Measurements from ENCODE around the gene PROK1.
"Not testable (repeated sequence)": the region's sequence is repeated elsewhere in the genome, so short reads cannot be mapped to it uniquely, and the experiment has no call there.

Gene PROK1, protein sequence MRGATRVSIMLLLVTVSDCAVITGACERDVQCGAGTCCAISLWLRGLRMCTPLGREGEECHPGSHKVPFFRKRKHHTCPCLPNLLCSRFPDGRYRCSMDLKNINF

GRCh38 chr1:110450929-110451328 is at the start of gene PROK1:
TSS of gene PROK1 (plus strand) at chr1:110451149. CDS start at chr1:110451217, 68 bp downstream.
- no peak for DNase-seq

DNA sequence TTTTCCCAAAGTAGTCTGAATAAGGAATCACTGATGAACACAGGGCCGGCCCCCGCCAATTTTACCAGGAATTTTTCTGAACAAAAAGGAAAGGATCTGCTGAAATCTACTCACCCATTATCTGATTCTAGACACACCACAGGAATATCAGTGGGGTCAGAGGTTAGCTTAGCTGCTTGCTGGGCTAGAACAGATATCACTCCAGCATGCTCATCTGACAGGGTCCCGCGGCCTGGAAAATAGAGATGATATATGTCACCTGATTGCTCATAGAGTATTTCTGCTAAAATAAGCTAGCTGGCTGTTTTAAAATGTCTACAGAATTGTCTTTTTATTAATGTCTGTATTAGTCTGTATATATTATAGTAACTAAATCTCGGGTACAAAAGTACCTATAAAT is 47.1 kb upstream of the PROK1 start:
- no peak for DNase-seq

DNA sequence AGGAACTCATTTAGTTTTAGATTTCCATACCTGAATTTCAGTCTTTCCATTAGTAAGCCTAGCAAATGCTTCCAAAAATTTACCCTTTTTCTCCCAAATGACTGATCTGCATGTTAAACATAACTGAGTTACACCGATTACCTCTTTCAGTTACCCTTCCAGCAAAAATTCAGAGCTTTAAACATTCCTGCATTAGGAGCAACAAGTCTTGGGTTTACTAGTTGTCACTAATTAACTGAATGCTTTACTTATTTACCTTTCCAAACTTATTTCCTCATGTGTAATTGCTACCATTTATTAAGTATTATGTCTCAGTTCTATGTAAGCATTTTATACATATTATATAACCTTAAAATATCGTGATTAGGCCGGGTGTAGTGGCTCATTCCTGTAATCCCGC is 46.5 kb upstream of the PROK1 start:
- DNase-seq, result no peak

- not testable (repeated sequence) for DNase-seq
Measured at GRCh38 chr1:110406407-110406806, 44.5 kb upstream of the PROK1 start.

DNA sequence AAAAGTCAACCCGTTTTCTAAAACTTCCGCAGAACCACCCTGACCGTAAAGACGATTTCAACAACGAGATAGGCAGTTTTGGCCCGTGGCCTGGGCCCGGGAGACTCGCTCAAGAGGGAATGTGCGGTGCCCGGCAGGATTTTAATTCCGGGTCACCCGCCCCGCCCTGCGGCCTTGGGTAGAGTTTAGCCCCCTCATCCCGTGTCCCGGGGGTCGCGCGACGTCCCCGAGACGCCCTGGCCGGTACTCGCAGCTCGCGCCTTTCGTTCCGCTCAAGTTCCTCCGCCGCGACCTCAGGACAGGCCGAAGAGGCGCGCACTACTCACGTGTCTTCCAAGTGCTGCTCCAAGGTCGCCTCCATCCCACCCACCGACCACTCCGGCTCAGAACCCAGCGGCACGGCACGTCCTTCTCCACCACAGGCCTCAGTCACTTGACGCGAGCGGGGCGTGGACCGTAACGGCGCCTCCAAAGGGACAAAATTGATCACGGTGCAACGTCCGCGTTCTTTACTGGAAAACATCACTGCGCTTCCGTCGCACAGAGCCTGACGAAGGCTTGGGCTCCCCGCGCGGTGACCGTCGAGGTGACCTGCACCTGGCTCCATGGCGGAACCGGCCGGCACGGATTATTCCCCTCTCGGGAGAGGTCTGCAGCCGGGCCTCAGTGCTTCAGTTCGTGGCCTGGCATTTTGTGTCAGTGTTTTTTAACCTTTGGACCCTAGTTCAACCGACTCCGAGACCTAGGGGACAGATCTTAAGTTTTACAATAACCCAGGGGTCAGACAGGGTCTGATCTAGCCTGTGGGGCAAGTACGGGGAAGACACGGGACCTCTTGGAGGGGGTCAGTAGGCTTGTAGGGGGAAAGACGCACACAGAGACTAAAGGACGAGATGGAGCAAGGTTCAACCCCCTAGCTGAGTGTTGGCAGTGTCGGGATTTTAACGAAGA is 43.4 kb upstream of the PROK1 start, which contains the start of gene LAMTOR5:
TSS of gene LAMTOR5 (minus strand) at position 435 of the 951 bp plus-strand sequence. CDS start at position 361, 74 bp downstream.
- peak; percentile 90 for DNase-seq

GRCh38 chr1:110408488-110408887 is 42.5 kb upstream of the PROK1 start:
- DNase-seq, result no peak

- DNase-seq, result no peak
Measured at GRCh38 chr1:110409316-110409715, 41.6 kb upstream of the PROK1 start.

DNA sequence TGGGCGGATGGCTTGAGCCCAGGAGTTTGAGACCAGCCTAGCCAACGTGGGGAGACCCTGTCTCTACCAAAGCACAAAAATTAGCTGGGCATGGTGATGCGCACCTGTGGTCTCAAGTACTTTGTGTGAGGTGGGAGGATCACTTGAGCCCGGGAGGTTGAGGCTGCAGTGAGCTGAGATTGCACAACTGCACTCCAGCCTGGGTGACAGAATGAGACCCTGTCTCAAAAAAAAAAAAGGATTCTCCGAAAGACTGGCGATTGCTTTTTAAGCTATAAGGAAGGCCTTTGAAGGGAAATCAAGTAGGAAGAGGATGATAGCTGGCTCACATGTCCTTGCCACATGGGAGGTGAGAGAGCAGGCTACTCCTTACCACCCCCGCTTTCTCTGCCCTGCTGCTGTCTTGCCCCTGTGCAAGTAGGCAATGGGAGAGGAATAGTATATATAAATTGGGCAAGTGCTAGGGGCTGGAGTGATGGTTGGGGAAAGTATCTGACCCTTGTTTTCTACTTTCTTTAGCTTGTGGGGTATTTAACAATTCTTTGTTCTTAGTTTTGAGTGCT is 39.7 kb upstream of the PROK1 start:
- DNase-seq, result no peak

DNA sequence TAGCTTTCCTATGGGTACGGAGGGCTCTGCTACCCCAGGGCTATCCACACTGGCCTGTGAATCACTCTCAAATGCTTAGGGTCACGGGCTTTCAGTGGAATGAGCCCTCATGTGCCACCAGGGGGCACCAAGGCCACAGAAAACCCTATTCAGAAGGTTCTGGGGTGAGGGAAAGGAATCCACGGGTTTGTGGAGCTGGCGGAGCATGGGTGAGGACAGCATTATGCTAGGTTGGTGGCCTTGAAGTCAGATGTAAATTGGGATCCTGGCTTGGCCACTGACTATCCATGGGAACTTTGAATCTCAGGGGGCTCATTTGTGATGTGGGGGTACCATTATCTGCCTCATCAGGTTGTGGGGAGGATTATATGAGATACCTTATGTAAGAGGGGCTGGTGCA is 38.4 kb upstream of the PROK1 start:
- peak; percentile 72 for DNase-seq

DNA sequence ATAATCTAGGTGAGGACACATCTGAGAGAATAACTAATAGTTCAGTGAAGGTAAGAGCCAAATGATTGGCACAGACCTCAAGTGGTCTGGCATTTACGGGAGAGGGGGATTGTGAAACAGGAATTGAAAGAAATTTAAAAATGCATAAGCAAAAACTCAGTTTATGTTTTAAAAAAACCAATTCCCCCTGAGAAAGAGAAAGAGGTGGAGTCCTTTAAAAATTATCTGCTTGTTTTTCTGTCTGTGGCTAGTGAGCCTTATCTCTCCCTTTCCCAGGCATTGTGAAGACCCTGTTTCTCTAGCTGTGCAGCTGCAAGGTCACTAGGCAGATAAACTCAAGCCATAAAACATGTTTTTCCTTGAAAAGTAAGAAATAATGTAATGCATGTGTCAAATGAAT is 37.9 kb upstream of the PROK1 start:
- DNase-seq, result not testable (repeated sequence)

DNA sequence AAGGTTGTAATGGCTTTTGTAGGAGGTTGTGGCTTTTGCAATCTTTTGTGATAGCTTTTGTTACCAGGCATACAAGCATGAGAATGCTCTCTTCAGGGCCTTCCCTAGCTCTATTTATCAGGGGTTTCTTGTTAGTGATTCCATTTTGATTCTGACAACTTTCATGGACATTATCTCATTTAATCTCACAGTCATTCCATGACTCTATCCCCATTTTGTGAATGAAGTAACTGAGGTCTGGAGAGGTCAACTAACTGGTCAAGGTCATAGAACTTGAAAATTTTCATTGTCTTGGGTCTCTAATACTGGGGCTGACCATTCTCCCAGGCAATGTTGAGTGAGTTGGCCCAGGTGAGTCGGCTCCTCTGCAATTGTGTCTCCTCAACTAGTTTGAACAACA is 32.2 kb upstream of the PROK1 start:
- no peak for DNase-seq

GRCh38 chr1:110420023-110420662 is 30.8 kb upstream of the PROK1 start:
- no peak for DNase-seq

DNA sequence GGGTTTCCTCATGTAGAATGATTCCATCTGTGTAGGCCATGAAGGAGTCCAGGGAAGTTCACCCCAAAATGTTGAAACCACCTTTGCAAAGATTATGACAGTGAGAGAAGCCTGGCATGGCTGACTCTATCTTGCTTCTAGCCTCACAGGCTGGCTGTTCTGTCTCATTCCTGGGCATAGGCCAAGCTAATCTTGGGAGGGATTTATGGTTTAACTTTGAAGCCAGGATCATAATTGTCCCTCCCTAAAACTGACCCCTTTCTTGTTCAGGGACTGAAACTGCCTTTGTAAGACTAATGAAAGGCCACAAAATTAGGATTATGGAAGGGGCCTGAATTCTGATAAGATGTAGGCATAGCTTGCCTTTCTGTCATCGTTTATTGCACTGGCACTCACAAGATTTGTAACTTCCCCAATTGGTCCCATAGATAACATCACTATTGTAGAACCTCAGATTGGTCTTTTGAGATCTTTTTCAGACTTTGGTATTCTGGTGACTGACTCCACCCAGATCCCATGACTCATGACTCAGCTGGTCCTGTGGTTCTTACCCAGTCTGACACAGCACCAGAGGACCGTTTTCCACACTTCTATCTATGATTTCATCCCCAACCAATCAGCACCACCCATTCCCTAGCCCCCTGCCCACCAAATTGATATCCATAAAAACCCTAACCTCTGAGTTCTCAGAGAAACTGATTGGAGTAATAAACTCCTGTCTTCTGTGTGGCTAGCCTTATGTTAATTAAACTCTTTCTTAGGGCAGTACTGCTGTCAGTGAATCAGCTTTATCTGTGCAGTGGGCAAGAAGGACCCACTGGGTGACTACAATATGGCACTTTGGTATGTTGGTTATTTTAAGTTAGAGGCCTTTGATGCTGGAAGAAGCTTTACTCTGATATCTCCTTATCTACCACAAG is 29.8 kb upstream of the PROK1 start:
- DNase-seq, result no peak

DNA sequence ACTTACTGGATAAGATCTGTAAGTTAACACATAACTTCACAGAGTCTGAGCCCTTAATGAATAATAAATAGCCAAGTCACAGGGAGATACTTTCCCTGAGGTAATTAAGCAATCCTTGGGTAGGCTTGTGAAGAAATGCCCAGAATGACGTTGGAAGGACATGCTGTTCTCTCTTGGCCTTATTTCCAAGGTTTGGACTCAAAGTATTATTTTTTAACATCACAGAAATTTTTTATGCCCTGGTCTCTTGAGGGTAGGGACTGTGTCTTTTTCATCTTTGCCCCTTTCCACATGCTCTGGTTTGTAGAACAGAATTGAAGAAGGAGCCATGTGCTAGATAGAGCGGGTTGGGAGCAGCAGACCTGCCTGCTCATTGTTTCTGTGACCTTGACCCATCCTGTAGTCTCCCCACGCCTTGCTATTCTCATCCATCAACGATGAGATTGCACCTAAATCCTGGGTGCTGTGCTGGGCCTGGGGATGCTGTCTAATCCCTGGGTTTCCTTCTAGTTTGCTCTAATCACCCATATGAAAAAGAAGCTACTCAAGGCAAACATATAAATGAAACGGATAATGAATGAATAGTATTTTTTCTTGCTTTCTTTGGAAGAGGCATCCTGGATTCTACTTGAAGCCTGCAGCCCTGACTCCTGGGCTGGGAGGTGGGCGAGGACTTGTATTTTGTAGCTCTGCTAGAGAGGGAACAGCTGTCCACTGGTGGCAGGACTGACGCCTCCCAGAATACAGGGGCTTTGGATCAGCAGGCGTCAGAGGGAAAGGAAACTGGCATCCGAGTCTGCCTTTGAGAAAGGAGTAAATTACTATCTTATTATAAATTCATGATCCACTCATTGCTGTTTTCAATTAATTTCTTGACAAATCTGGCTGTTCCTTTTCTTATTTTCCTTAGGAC is 26.0 kb upstream of the PROK1 start:
- no peak for DNase-seq

DNA sequence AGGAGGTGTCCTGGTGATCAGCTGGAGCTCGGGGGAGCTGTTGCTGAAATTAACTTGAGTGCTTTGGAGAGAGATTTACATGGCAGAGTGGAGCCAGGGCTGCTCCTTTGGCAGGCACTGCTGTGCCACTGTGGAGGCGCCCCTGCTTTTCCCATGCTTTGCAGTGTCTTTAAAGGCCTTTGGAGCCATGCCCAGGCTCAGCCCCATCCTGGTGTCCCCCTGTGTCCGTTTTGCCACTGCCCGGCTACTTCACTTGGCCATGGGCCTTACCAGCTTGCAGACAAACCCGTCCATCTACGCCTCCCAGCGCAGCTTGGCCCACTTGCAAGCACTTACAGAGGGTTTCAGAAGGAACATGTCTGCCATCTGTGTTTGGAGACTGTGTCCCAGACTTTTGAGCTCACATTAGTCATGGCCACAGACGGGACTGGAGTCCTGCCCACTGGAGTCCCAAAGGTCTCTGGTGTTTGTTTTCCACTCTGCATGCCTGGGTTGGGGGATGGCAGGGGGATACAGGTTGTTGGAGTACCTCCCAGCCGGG is 25.3 kb upstream of the PROK1 start:
- no peak for DNase-seq

DNA sequence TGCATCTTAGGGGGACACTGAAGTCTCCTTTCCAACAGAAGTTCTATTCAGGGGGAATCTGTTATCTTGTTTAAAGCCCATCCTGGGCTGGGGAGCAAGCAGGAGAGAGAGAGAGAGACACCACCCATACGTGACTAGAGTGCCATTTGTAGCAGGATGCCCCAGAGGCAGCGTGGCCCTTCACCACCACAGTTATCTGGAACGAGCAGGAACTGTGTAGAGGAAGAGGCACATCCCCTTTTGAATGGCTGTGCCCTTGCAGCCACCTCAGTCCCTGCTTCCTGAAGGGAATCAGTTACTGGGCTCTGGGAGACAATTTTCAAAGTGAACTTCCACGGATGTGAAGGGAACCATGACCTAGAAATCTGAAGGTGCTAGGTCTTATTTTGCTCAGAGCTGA is 24.1 kb upstream of the PROK1 start:
- no peak for DNase-seq

GRCh38 chr1:110428946-110429345 is 22.0 kb upstream of the PROK1 start:
- DNase-seq, result no peak

GRCh38 chr1:110430366-110430765 is 20.6 kb upstream of the PROK1 start:
- DNase-seq, result no peak

DNA sequence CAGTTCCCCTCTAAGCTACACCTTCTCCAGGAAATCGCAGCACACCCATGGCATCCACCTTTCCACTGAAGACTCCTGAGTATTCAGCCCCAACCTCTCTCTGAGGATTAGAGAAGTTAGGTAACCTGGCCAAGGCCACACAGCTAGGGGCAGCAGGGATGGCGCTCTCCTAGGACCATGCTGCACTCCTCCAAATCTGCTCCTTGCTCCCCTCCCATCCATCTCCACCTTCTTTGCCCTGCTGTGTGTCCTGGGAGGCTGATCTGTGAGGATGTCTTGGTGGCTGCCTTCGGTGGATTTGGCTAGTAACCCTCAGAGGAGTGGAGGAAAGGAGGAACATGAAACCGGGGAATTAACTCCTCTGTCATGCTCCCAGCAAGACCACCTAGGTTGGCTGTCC is 20.0 kb upstream of the PROK1 start:
- DNase-seq, result no peak

DNA sequence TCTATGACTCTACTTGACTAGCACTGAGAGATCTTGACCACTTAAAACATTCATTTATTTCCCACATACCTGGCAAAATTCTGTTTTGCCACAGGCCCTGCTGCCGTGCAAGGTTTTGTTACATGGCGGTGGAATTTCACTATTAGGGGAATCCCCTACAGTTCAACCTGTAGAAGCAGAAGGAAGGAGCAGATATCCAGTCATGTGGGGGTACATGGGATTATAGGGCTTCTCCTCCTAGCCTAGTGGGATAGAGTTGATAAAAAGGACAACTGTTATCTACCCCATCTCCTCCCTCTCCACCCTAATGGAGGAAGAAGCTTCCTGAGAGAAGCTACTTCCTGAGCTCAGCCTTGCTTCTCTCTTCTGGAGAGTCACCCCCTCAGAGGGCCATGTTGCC is 17.7 kb upstream of the PROK1 start:
- no peak for DNase-seq

DNA sequence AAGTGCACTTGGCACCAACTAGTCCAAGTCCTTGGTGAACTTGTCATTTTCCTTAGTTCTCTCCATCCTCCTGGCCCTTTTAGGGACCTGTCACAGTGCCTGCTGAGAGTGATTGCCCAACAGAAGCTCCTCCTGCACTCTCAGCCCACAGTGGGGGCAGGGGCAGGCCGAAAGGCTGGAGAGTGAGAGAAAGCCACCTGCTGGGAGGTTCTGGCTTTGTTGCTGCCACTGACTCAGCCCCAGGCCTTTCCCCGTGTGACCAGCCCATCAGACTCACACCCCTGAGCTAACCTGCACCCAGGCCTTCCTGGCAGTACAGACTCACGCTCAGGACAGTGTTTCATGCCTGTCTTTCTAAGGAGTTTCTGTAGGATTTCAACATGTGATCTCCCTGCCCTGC is 17.1 kb upstream of the PROK1 start:
- DNase-seq, result no peak

Data from CD4-positive, alpha-beta T cell treated with Interleukin-6 for 4 hours (primary cell).